Caco-2 (cell line): ENCODE results near the gene RNASEH2A. TPM values are rescaled to one million over a fixed set of nuclear protein-coding genes. Genes with fewer than 3 reads are reported as not detected.

ENCODE experiments used
- BruUV-seq: library from RNA; stranded (reverse); fragments of 400-500 nt; replicated peaks from 2 replicates; lab custom pipeline; 2021; lab: Mats Ljungman, UMichigan
- CTCF ChIA-PET: fragments of 300-600 bp; sonication (Branson Sonifier 250); formaldehyde crosslinking; loops from one replicate; lab custom pipeline; 2022; ENCODE audit warnings: antibody characterized with exemption; lab: Charles Lee
- POLR2A ChIA-PET: fragments of 300-600 bp; sonication (Branson Sonifier 250); formaldehyde crosslinking; loops from one replicate; lab custom pipeline; 2022; ENCODE audit warnings: antibody characterized with exemption; lab: Charles Lee
- DNase-seq, 2 experiments: peaks; one replicate each; pipeline versions ENCODE4 v3.0.0 to v3.0.0-alpha.2; 2020 to 2022
- H3K27me3 ChIP-seq: replicated peaks from 2 replicates; pipeline ENCODE4 v1.6.0; 2011; ENCODE audit warnings: low read length; ENCODE audit not compliant: control insufficient read depth, insufficient read depth
- H3K36me3 ChIP-seq: 2 replicates; pipeline ENCODE4 v1.5.1; 2011; ENCODE audit warnings: low read length; ENCODE audit not compliant: control insufficient read depth, insufficient read depth
- H3K4me1 ChIP-seq: fragments of 250-450 bp; sonication (Bioruptor Pico); 2 replicates; pipeline ENCODE4 v1.5.1; 2020; ENCODE audit warnings: mild to moderate bottlenecking
- H3K4me3 ChIP-seq: 2 replicates; pipeline ENCODE4 v1.5.1; 2011; ENCODE audit warnings: low read depth, mild to moderate bottlenecking, control low read depth, low read length
- H3K9me3 ChIP-seq: fragments of 250-450 bp; sonication (Bioruptor Pico); 2 replicates; pipeline ENCODE4 v1.5.1; 2020; ENCODE audit warnings: mild to moderate bottlenecking, moderate library complexity
- H3K27ac Mint-ChIP-seq: one replicate; pipeline ENCODE4 v1.8.0; 2022; ENCODE audit warnings: mixed read lengths; ENCODE audit not compliant: unreplicated experiment
- H3K27me3 Mint-ChIP-seq: one replicate; pipeline ENCODE4 v1.8.0; 2022; ENCODE audit warnings: mixed read lengths; ENCODE audit not compliant: insufficient read depth, unreplicated experiment
- H3K36me3 Mint-ChIP-seq: one replicate; pipeline ENCODE4 v1.8.0; 2022; ENCODE audit warnings: mild to moderate bottlenecking, mixed read lengths; ENCODE audit not compliant: insufficient read depth, unreplicated experiment
- H3K4me1 Mint-ChIP-seq: one replicate; pipeline ENCODE4 v1.8.0; 2022; ENCODE audit warnings: low read depth, mixed read lengths; ENCODE audit not compliant: unreplicated experiment
- H3K4me3 Mint-ChIP-seq: one replicate; pipeline ENCODE4 v1.8.0; 2022; ENCODE audit warnings: mild to moderate bottlenecking, moderate library complexity, mixed read lengths; ENCODE audit not compliant: unreplicated experiment
- H3K9me3 Mint-ChIP-seq: one replicate; pipeline ENCODE4 v1.8.0; 2022; ENCODE audit warnings: mixed read lengths; ENCODE audit not compliant: unreplicated experiment
- CTCF ChIP-seq, 2 experiments: fragments of 200-600 bp in 1 of 2; IDR thresholded peaks; 1 replicate in 1 of 2; 2 replicates in 1 of 2; pipeline versions ENCODE4 v1.5.1 to v1.8.0; 2011 to 2022; ENCODE audit warnings: antibody characterized with exemption in 1 of 2, control low read depth in 1 of 2, inconsistent platforms in 1 of 2, low read depth in 1 of 2, low read length in 1 of 2, mild to moderate bottlenecking in 1 of 2, moderate library complexity in 1 of 2; ENCODE audit not compliant: insufficient read depth in 1 of 2, severe bottlenecking in 1 of 2, unreplicated experiment in 1 of 2
- intact Hi-C: fragments of 100-400 bp; cut with micrococcal nuclease; formaldehyde crosslinking; loops from one replicate; pipeline ENCODE4 v1.10.0; 2022; ENCODE audit not compliant: unreplicated experiment
- total RNA-seq: library from RNA; stranded (reverse); gene quantifications from 2 replicates; pipeline ENCODE4 v1.2.3, GENCODE V29; 2022

The RNASEH2A gene
- total RNA-seq, 1 experiment from 2014 or later = 37.6 TPM

- peaks cover 2% of the 10 kb centered on the region for H3K36me3 Mint-ChIP-seq
- no peaks in the 10 kb centered on the region for H3K9me3 Mint-ChIP-seq
- TSS peak; percentile 28 for BruUV-seq
- intact Hi-C loops = no loop called here
- POLR2A ChIA-PET = interaction anchor here (1.3 kb wide), 1 partner anchor 9 kb away, joined by 36 read pairs; the partner anchor contains the start of gene JUNB
- DNase-seq = no peak
- CTCF ChIA-PET = interaction anchor here (0.8 kb wide), 1 partner anchor 10 kb away, joined by 4 read pairs; no protein-coding TSS in a partner anchor
- no peaks in the 10 kb centered on the region for H3K27me3 Mint-ChIP-seq
- Histone ChIP-seq H3K4me3 (peak overlapping the region; percentile 50), H3K4me1 (peaks cover 40% of the 10 kb centered on the region), H3K36me3 (no peaks in the 10 kb centered on the region), H3K9me3 (no peaks in the 10 kb centered on the region), H3K27me3 (no peaks in the 10 kb centered on the region)
- no peak overlapping the region for H3K27ac Mint-ChIP-seq
- H3K4me3 Mint-ChIP-seq = no peak overlapping the region
- TF ChIP-seq CTCF (IDR thresholded peaks at IDR 0.05; ENCODE audit: insufficient read depth in 1 of 2, low read depth in 1 of 2, low read length in 1 of 2, severe bottlenecking in 1 of 2, unreplicated experiment in 1 of 2) = no peak
- peaks cover 8% of the 10 kb centered on the region for H3K4me1 Mint-ChIP-seq
Measured at GRCh38 chr19:12783291-12783848, 23.0 kb upstream of the RNASEH2A start.

GRCh38 chr19:12783849-12784393 is 22.5 kb upstream of the RNASEH2A start:
- peak; percentile 67 to 85 for DNase-seq
- no peak for TF ChIP-seq CTCF (IDR thresholded peaks at IDR 0.05; ENCODE audit: insufficient read depth in 1 of 2, low read depth in 1 of 2, low read length in 1 of 2, severe bottlenecking in 1 of 2, unreplicated experiment in 1 of 2)
- intact Hi-C loops = no loop called here

GRCh38 chr19:12784394-12784870 is 22.0 kb upstream of the RNASEH2A start:
- Histone ChIP-seq H3K27me3 (no peaks in the 10 kb centered on the region), H3K36me3 (no peaks in the 10 kb centered on the region), H3K4me3 (no peak overlapping the region), H3K4me1 (peaks cover 44% of the 10 kb centered on the region), H3K9me3 (no peaks in the 10 kb centered on the region)
- Mint-ChIP-seq H3K9me3 (no peaks in the 10 kb centered on the region), H3K4me1 (peaks cover 13% of the 10 kb centered on the region), H3K27me3 (no peaks in the 10 kb centered on the region), H3K4me3 (no peak overlapping the region), H3K27ac (no peak overlapping the region), H3K36me3 (no peaks in the 10 kb centered on the region)
- no peak for DNase-seq
- ChIA-PET POLR2A (no interaction called here), CTCF (no interaction called here)
- BruUV-seq = no TSS peak
- intact Hi-C loops = no loop called here
- no peak for TF ChIP-seq CTCF (IDR thresholded peaks at IDR 0.05; ENCODE audit: insufficient read depth in 1 of 2, low read depth in 1 of 2, low read length in 1 of 2, severe bottlenecking in 1 of 2, unreplicated experiment in 1 of 2)

More at GRCh38 chr19:12783849-12784393, 22.5 kb upstream of the RNASEH2A start:
- Mint-ChIP-seq H3K9me3 (no peaks in the 10 kb centered on the region), H3K36me3 (no peaks in the 10 kb centered on the region), H3K4me3 (no peak overlapping the region), H3K27me3 (no peaks in the 10 kb centered on the region), H3K4me1 (peaks cover 14% of the 10 kb centered on the region), H3K27ac (no peak overlapping the region)
- ChIA-PET CTCF (no interaction called here), POLR2A (no interaction called here)
- no TSS peak for BruUV-seq
- H3K9me3 ChIP-seq = no peaks in the 10 kb centered on the region
- H3K27me3 ChIP-seq = no peaks in the 10 kb centered on the region
- peak overlapping the region; percentile 50 for H3K4me3 ChIP-seq
- no peaks in the 10 kb centered on the region for H3K36me3 ChIP-seq
- peaks cover 44% of the 10 kb centered on the region for H3K4me1 ChIP-seq
